ENCODE measurements around the gene LGALS13. TPM values are rescaled to one million over a fixed set of nuclear protein-coding genes. Genes with fewer than 3 reads are reported as not detected.

Gene LGALS13
- total and polyA plus RNA-seq, 8 donors: not detected

GRCh38 chr19:39643591-39643990 lies 41.3 kb downstream of the LGALS13 start:
- Histone ChIP-seq H3K4me1 (no peaks in the 10 kb centered on the region), H3K9me3 (no peaks in the 10 kb centered on the region), H3K27me3 (peaks cover 0 to 32% (median 4%) of the 10 kb centered on the region in 3 donors), H3K4me3 (no peak overlapping the region), H3K36me3 (no peaks in the 10 kb centered on the region), H3K27ac (no peak overlapping the region)
- 65 to 73% (median 67%) methylated on average over 5 of the region's 5 CpGs for WGBS, 5 donors
- TF ChIP-seq POLR2A (IDR thresholded peaks at IDR 0.05) (no peak), EP300 (IDR thresholded peaks at IDR 0.05) (no peak), CTCF (IDR thresholded peaks at IDR 0.05) (no peak), POLR2AphosphoS5 (IDR thresholded peaks at IDR 0.05) (no peak)
- DNase-seq: no peak
- intact Hi-C loops (cut with DNase I; ENCODE audit: low total_unique reads): no loop called here

GRCh38 chr19:39645800-39646411 lies 43.6 kb downstream of the LGALS13 start:
- Histone ChIP-seq H3K27ac (no peak overlapping the region), H3K4me3 (no peak overlapping the region), H3K9me3 (no peaks in the 10 kb centered on the region), H3K27me3 (peaks cover 0 to 26% (median 0%) of the 10 kb centered on the region in 3 donors), H3K4me1 (no peaks in the 10 kb centered on the region), H3K36me3 (no peaks in the 10 kb centered on the region)
- TF ChIP-seq POLR2A (IDR thresholded peaks at IDR 0.05): no peak
- TF ChIP-seq CTCF (IDR thresholded peaks at IDR 0.05): no peak
- no peak for TF ChIP-seq POLR2AphosphoS5 (IDR thresholded peaks at IDR 0.05)
- TF ChIP-seq EP300 (IDR thresholded peaks at IDR 0.05): no peak
- intact Hi-C loops (cut with DNase I; ENCODE audit: low total_unique reads): no loop called here
- 23 to 29% (median 26%) methylated on average over 6 of the region's 6 CpGs for WGBS, 5 donors
- peak in 1 of 2 donors; percentile 48 for DNase-seq

- WGBS, 5 donors: 38 to 52% (median 44%) methylated on average over 3 of the region's 3 CpGs
- Histone ChIP-seq H3K27ac (no peak overlapping the region), H3K9me3 (no peaks in the 10 kb centered on the region), H3K36me3 (no peaks in the 10 kb centered on the region), H3K27me3 (peaks cover 0 to 26% (median 0%) of the 10 kb centered on the region in 3 donors), H3K4me3 (no peak overlapping the region), H3K4me1 (no peaks in the 10 kb centered on the region)
- intact Hi-C loops (cut with DNase I; ENCODE audit: low total_unique reads): no loop called here
- no peak for TF ChIP-seq POLR2A (IDR thresholded peaks at IDR 0.05)
- TF ChIP-seq CTCF (IDR thresholded peaks at IDR 0.05): no peak
- TF ChIP-seq POLR2AphosphoS5 (IDR thresholded peaks at IDR 0.05): no peak
- TF ChIP-seq EP300 (IDR thresholded peaks at IDR 0.05): no peak
- no peak for DNase-seq
Measured at GRCh38 chr19:39647918-39648317, 45.6 kb downstream of the LGALS13 start.

- no peaks in the 10 kb centered on the region for H3K36me3 ChIP-seq
- WGBS, 5 donors: 49 to 59% (median 53%) methylated on average over 3 of the region's 3 CpGs
- intact Hi-C loops (cut with DNase I; ENCODE audit: low total_unique reads): no loop called here
Measured at GRCh38 chr19:39655613-39656012, 53.3 kb downstream of the LGALS13 start, which contains the start of gene LGALS16. LGALS16 (plus strand) TSS chr19:39655913; CDS start chr19:39655962, 49 bp downstream.

More at GRCh38 chr19:39655613-39656012, 53.3 kb downstream of the LGALS13 start, which contains the start of gene LGALS16:
- no peaks in the 10 kb centered on the region for H3K9me3 ChIP-seq
- no peak within 1 kb of the TSS for H3K4me3 ChIP-seq
- no peak for TF ChIP-seq POLR2A (IDR thresholded peaks at IDR 0.05)
- TF ChIP-seq POLR2AphosphoS5 (IDR thresholded peaks at IDR 0.05): no peak
- no peak for TF ChIP-seq CTCF (IDR thresholded peaks at IDR 0.05)
- no peak for TF ChIP-seq EP300 (IDR thresholded peaks at IDR 0.05)
- no peak for DNase-seq
- no peak within 1 kb of the TSS for H3K27ac ChIP-seq
- H3K4me1 ChIP-seq: no peaks in the 10 kb centered on the region
- peaks cover 0 to 3% (median 0%) of the 10 kb centered on the region in 3 donors for H3K27me3 ChIP-seq

Small RNA genes lying within 50 kb of the gene (small RNA-seq; reads per million reads assigned to genes)
- 0 reads per million in 4 donors for gene AC005176.2
- 0 reads per million in 4 donors for gene RPS29P24
- gene RPS29P25: 0 reads per million in 4 donors
- 0 reads per million in 4 donors for gene RPS29P26
- 0 reads per million in 4 donors for gene RPS29P30

Other genes starting within 250 kb of the LGALS13 start
- gene PAF1, start 211.4 kb upstream of the LGALS13 start, total RNA-seq: 10 to 100 TPM in 3 of 5 donors, 1 to 10 TPM in 2; 7.0 to 77.2 (median 21.4) TPM
- gene PAF1, start 211.4 kb upstream of the LGALS13 start, polyA plus RNA-seq: 10 to 100 TPM; 31.7 to 49.0 (median 32.2) TPM
- 10 to 100 TPM in 4 of 5 donors, 1 to 10 TPM in 1; 6.4 to 91.0 (median 23.0) TPM for gene MED29, start 211.1 kb upstream of the LGALS13 start, total RNA-seq
- gene MED29, start 211.1 kb upstream of the LGALS13 start, polyA plus RNA-seq: 10 to 100 TPM; 20.4 to 22.1 (median 20.5) TPM
- gene ZFP36, start 195.7 kb upstream of the LGALS13 start, total RNA-seq: 1,000 to 10,000 TPM in 1 of 5 donors, 100 to 1,000 TPM in 3, 10 to 100 TPM in 1; 26.1 to 1,667 (median 340) TPM
- 100 to 1,000 TPM; 127 to 150 (median 136) TPM for gene ZFP36, start 195.7 kb upstream of the LGALS13 start, polyA plus RNA-seq
- 10 to 100 TPM in 2 of 5 donors, 1 to 10 TPM in 3; 1.4 to 20.2 (median 8.5) TPM for gene PLEKHG2, start 189.9 kb upstream of the LGALS13 start, total RNA-seq
- 1 to 10 TPM; 4.6 to 6.3 (median 4.9) TPM for gene PLEKHG2, start 189.9 kb upstream of the LGALS13 start, polyA plus RNA-seq
- gene RPS16, start 166.6 kb upstream of the LGALS13 start, total RNA-seq: 1,000 to 10,000 TPM in 3 of 5 donors, 100 to 1,000 TPM in 1, 10 to 100 TPM in 1; 69.0 to 2,451 (median 1,419) TPM
- gene RPS16, start 166.6 kb upstream of the LGALS13 start, polyA plus RNA-seq: 1,000 to 10,000 TPM; 3,264 to 4,294 (median 3,586) TPM
- 100 to 1,000 TPM in 3 of 5 donors, 10 to 100 TPM in 2; 61.7 to 127 (median 101) TPM for gene SUPT5H, start 156.9 kb upstream of the LGALS13 start, total RNA-seq
- 100 to 1,000 TPM in 2 of 3 donors, 10 to 100 TPM in 1; 97.2 to 121 (median 118) TPM for gene SUPT5H, start 156.9 kb upstream of the LGALS13 start, polyA plus RNA-seq
- 100 to 1,000 TPM in 1 of 5 donors, 10 to 100 TPM in 4; 35.0 to 106 (median 56.2) TPM for gene TIMM50, start 121.7 kb upstream of the LGALS13 start, total RNA-seq
- gene TIMM50, start 121.7 kb upstream of the LGALS13 start, polyA plus RNA-seq: 10 to 100 TPM; 36.5 to 51.2 (median 49.7) TPM
- gene DLL3, start 103.6 kb upstream of the LGALS13 start, total RNA-seq: not detected
- gene DLL3, start 103.6 kb upstream of the LGALS13 start, polyA plus RNA-seq: under 1 TPM in 1 of 3 donors, not detected in 2; 0.08 TPM
- not detected for gene SELENOV, start 87.4 kb upstream of the LGALS13 start, total RNA-seq
- gene SELENOV, start 87.4 kb upstream of the LGALS13 start, polyA plus RNA-seq: not detected
- 1 to 10 TPM in 3 of 5 donors, under 1 TPM in 1, not detected in 1; 0.58 to 5.7 (median 1.9) TPM for gene EID2B, start 69.7 kb upstream of the LGALS13 start, total RNA-seq
- gene EID2B, start 69.7 kb upstream of the LGALS13 start, polyA plus RNA-seq: 1 to 10 TPM; 1.2 to 1.9 (median 1.2) TPM
- gene EID2, start 62.4 kb upstream of the LGALS13 start, total RNA-seq: 10 to 100 TPM in 1 of 5 donors, 1 to 10 TPM in 3, not detected in 1; 4.3 to 56.5 (median 6.1) TPM
- 10 to 100 TPM in 2 of 3 donors, 1 to 10 TPM in 1; 8.7 to 12.5 (median 10.2) TPM for gene EID2, start 62.4 kb upstream of the LGALS13 start, polyA plus RNA-seq
- gene LGALS16, start 53.4 kb downstream of the LGALS13 start, total RNA-seq: not detected
- not detected for gene LGALS16, start 53.4 kb downstream of the LGALS13 start, polyA plus RNA-seq
- gene LGALS14, start 102.0 kb downstream of the LGALS13 start, total RNA-seq: not detected
- gene LGALS14, start 102.0 kb downstream of the LGALS13 start, polyA plus RNA-seq: not detected
- gene CLC, start 135.5 kb downstream of the LGALS13 start, total RNA-seq: 1 to 10 TPM in 1 of 5 donors, not detected in 4; 2.8 TPM
- 1 to 10 TPM in 1 of 3 donors, not detected in 2; 1.7 TPM for gene CLC, start 135.5 kb downstream of the LGALS13 start, polyA plus RNA-seq
- not detected for gene LEUTX, start 176.3 kb downstream of the LGALS13 start, total RNA-seq
- not detected for gene LEUTX, start 176.3 kb downstream of the LGALS13 start, polyA plus RNA-seq
- 10 to 100 TPM in 3 of 5 donors, 1 to 10 TPM in 2; 3.9 to 28.4 (median 10.7) TPM for gene DYRK1B, start 231.6 kb downstream of the LGALS13 start, total RNA-seq
- gene DYRK1B, start 231.6 kb downstream of the LGALS13 start, polyA plus RNA-seq: 10 to 100 TPM in 1 of 3 donors, 1 to 10 TPM in 2; 5.7 to 13.2 (median 9.1) TPM
- gene FBL, start 243.9 kb downstream of the LGALS13 start, total RNA-seq: 100 to 1,000 TPM in 4 of 5 donors, 10 to 100 TPM in 1; 59.8 to 311 (median 129) TPM
- gene FBL, start 243.9 kb downstream of the LGALS13 start, polyA plus RNA-seq: 100 to 1,000 TPM; 229 to 331 (median 318) TPM

Measured in stomach (tissue), 9 donors.